K562 (cell line): Measurements from ENCODE around the gene VWA3A. TPM values are rescaled to one million over a fixed set of nuclear protein-coding genes. Genes with fewer than 3 reads are reported as not detected.

ENCODE experiments used
- CBX1 ChIP-seq: sonication (generic); IDR thresholded peaks from 2 replicates; pipeline ENCODE4 v1.6.1; 2016; ENCODE audit warnings: antibody characterized with exemption, low read depth, mild to moderate bottlenecking
- CHD4 ChIP-seq: fragments of 200-600 bp; sonication (generic); IDR thresholded peaks from 3 replicates; pipeline ENCODE4 v1.6.1; 2012; ENCODE audit warnings: low read depth, mild to moderate bottlenecking, mixed read lengths, low read length, inconsistent platforms; ENCODE audit not compliant: insufficient read depth, insufficient replicate concordance, poor library complexity, severe bottlenecking
- FUS ChIP-seq: fragments of 200-400 bp; formaldehyde crosslinking; optimal IDR thresholded peaks from 2 replicates; pipeline ENCODE3; 2017; ENCODE audit warnings: low read depth, low read length
- JUND ChIP-seq, 2 experiments: IDR thresholded peaks; 2 replicates in 1 of 2; 3 replicates in 1 of 2; pipeline ENCODE4 v1.6.1; 2011; ENCODE audit warnings: borderline replicate concordance in 2 of 2, low read depth in 2 of 2, low read length in 2 of 2, improper control_type of control experiment in 1 of 2, missing biosample characterization in 1 of 2, missing genetic modification characterization in 1 of 2, missing genetic modification reagents in 1 of 2
- NCOA1 ChIP-seq: fragments of 450-650 bp; IDR thresholded peaks from 2 replicates; pipeline ENCODE4 v1.6.1; 2016; ENCODE audit warnings: low read depth
- NELFE ChIP-seq: IDR thresholded peaks from 2 replicates; pipeline ENCODE4 v1.6.1; 2011; ENCODE audit warnings: mild to moderate bottlenecking; ENCODE audit not compliant: insufficient read depth, insufficient read length
- NR2C1 ChIP-seq, 2 experiments: fragments of 450-650 bp; IDR thresholded peaks; 2 replicates each; pipeline ENCODE4 v1.6.1; 2017; ENCODE audit warnings: mild to moderate bottlenecking in 2 of 2, antibody characterized with exemption in 1 of 2, inconsistent platforms in 1 of 2, missing compliant biosample characterization in 1 of 2, missing genetic modification characterization in 1 of 2
- RBM17 ChIP-seq: fragments of 200-400 bp; formaldehyde crosslinking; IDR thresholded peaks from 2 replicates; pipeline ENCODE4 v1.6.1; 2017; ENCODE audit warnings: low read depth, mild to moderate bottlenecking, low read length, borderline replicate concordance
- RFX7 ChIP-seq: fragments of 250-450 bp; sonication (Bioruptor Pico); IDR thresholded peaks from 2 replicates; pipeline ENCODE4 v1.5.1; 2021; ENCODE audit warnings: mild to moderate bottlenecking
- SIN3A ChIP-seq, 2 experiments: fragments of 150-350 bp in 1 of 2; IDR thresholded peaks; 2 replicates each; pipeline ENCODE4 v1.6.1; 2011 to 2016; ENCODE audit warnings: borderline replicate concordance in 2 of 2, low read depth in 2 of 2, low read length in 2 of 2, mild to moderate bottlenecking in 2 of 2, moderate library complexity in 2 of 2; ENCODE audit not compliant: control insufficient read depth in 1 of 2
- SMAD1 ChIP-seq: fragments of 150-350 bp; IDR thresholded peaks from 2 replicates; pipeline ENCODE4 v1.6.1; 2014; ENCODE audit warnings: low read length, low read depth; ENCODE audit not compliant: partially characterized antibody
- SMARCE1 ChIP-seq: fragments of 450-650 bp; IDR thresholded peaks from 2 replicates; pipeline ENCODE4 v1.7.1; 2016; ENCODE audit warnings: mild to moderate bottlenecking
- TAF15 ChIP-seq: fragments of 200-400 bp; formaldehyde crosslinking; IDR thresholded peaks from 2 replicates; pipeline ENCODE4 v1.6.1; 2017; ENCODE audit warnings: mild to moderate bottlenecking, low read depth, low read length, moderate library complexity
- TGIF2 ChIP-seq: sonication (generic); formaldehyde crosslinking; IDR thresholded peaks from 2 replicates; pipeline ENCODE4 v1.8.1; 2022; ENCODE audit warnings: mild to moderate bottlenecking, missing genetic modification reagents, moderate library complexity
- XRCC5 ChIP-seq: fragments of 200-400 bp; formaldehyde crosslinking; IDR thresholded peaks from 2 replicates; pipeline ENCODE4 v1.6.1; 2017; ENCODE audit warnings: low read depth, mild to moderate bottlenecking, low read length
- ZNF174 ChIP-seq: fragments of 250-450 bp; sonication (Bioruptor Pico); IDR thresholded peaks from 2 replicates; pipeline ENCODE4 v1.4.0; 2020; ENCODE audit warnings: mild to moderate bottlenecking
- ZNF23 ChIP-seq: fragments of 250-450 bp; sonication (Bioruptor Pico); IDR thresholded peaks from 2 replicates; pipeline ENCODE4 v1.4.0; 2020; ENCODE audit warnings: mild to moderate bottlenecking
- ZNF551 ChIP-seq: fragments of 250-450 bp; sonication (Bioruptor Pico); IDR thresholded peaks from 2 replicates; pipeline ENCODE4 v1.5.0; 2021; ENCODE audit warnings: mild to moderate bottlenecking, moderate library complexity
- ZNF644 ChIP-seq: fragments of 200-800 bp; sonication (Bioruptor generic); IDR thresholded peaks from 2 replicates; pipeline ENCODE4 v1.6.1; 2016; ENCODE audit warnings: low read depth, missing genetic modification characterization, missing compliant biosample characterization
- ZNF717 ChIP-seq: fragments of 250-450 bp; sonication (Bioruptor Pico); IDR thresholded peaks from 2 replicates; pipeline ENCODE4 v1.5.0; 2021
- polyA plus RNA-seq, 8 experiments: library from polyadenylated mRNA; depleted of rRNA in 4 of 8; stranded (reverse) in 5 of 8; unstranded in 3 of 8; fragments of >200 nt; fragmentation: Nextera tagmentation in 2 of 8; fragmentation: Illumina TruSeq in 1 of 8; extraction: Ambion mirVana in 2 of 8; extraction: Trizol in 1 of 8; gene quantifications; 2 replicates each; pipeline versions ENCODE4 v1.2.1 to v1.2.3, GENCODE V29; 2011 to 2014; ENCODE audit warnings: inconsistent platforms in 1 of 8, missing spikeins in 1 of 8
- total RNA-seq, 7 experiments: library from RNA; depleted of rRNA in 6 of 7; stranded (reverse); fragments of >200 nt in 6 of 7; fragmentation: Illumina TruSeq in 2 of 7; extraction: Trizol in 2 of 7; gene quantifications; 2 replicates each; pipeline versions ENCODE4 v1.2.1 to v1.2.3, GENCODE V29; 2011 to 2021; ENCODE audit warnings: low replicate concordance in 1 of 7
- TF ChIP-seq, protein P1 (sequence below): IDR thresholded peaks from 3 replicates; pipeline ENCODE4 v1.6.1; 2011; ENCODE audit warnings: borderline replicate concordance, mild to moderate bottlenecking, moderate library complexity; ENCODE audit not compliant: insufficient read length; ENCODE audit errors: extremely low read depth
- TF ChIP-seq, protein P2 (sequence below): fragments of 450-650 bp; IDR thresholded peaks from 2 replicates; pipeline ENCODE4 v1.7.1; 2018; ENCODE audit warnings: mild to moderate bottlenecking, low read depth; ENCODE audit not compliant: partially characterized antibody

The VWA3A gene
- total and polyA plus RNA-seq, 9 of the 15 experiments (the other 6 are each of a cell fraction or from before 2014, with no cell fraction given): not detected

DNA sequence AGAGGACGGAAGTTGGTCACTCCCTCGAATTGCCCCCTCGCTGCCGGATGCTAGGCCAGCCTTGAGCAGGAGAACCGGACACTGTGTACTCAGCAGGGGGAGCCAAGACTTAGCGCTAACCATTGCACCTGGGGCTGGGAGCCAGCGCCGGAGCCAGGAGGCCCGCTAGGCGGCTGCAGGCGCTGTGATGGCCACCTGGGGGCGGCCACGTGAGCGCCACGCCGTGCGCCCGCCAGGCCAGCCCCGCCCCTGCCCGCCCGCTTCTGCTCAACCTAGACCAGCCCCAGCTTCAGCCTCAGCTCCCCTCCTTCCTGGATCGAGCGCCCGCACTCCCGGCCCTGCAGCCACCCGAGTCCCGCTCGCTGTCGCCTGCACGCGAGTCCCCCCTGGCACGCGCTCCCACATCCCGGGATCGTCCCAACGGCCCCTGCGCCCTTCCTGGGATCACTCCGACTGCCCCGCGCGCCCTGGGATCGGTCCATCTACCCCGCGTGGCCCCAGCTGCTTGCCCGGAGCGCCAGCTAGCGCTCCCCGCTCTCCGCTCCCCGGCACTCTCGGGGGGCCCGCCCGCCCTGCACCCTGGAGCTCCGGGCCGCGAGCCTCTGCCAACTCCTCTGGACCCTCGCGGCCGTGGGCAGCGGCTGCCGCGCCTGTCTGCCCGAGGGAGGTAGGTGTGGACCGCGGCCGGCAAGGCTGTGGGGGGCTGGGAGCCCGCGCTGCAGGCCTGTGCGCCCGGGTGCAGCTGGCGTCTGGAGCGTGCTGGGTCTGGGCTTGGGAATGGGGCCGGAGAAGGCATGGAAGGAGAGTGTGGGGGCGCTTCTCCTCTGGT lies 113.9 kb downstream of the VWA3A start, which contains the start of gene EEF2K (continued):
- TF ChIP-seq, protein P1, sequence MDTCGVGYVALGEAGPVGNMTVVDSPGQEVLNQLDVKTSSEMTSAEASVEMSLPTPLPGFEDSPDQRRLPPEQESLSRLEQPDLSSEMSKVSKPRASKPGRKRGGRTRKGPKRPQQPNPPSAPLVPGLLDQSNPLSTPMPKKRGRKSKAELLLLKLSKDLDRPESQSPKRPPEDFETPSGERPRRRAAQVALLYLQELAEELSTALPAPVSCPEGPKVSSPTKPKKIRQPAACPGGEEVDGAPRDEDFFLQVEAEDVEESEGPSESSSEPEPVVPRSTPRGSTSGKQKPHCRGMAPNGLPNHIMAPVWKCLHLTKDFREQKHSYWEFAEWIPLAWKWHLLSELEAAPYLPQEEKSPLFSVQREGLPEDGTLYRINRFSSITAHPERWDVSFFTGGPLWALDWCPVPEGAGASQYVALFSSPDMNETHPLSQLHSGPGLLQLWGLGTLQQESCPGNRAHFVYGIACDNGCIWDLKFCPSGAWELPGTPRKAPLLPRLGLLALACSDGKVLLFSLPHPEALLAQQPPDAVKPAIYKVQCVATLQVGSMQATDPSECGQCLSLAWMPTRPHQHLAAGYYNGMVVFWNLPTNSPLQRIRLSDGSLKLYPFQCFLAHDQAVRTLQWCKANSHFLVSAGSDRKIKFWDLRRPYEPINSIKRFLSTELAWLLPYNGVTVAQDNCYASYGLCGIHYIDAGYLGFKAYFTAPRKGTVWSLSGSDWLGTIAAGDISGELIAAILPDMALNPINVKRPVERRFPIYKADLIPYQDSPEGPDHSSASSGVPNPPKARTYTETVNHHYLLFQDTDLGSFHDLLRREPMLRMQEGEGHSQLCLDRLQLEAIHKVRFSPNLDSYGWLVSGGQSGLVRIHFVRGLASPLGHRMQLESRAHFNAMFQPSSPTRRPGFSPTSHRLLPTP: peak; percentile 52
- TF ChIP-seq CHD4: no peak
- TF ChIP-seq ZNF23 (CRISPR knock-in tag): no peak
- TF ChIP-seq SMAD1: peak; percentile 66
- no peak for TF ChIP-seq NR2C1 (IDR thresholded peaks at IDR 0.05)
- TF ChIP-seq NR2C1 (tag; IDR thresholded peaks at IDR 0.05): peak; percentile 61
- no peak for TF ChIP-seq TAF15
- TF ChIP-seq ZNF717: no peak
- TF ChIP-seq SMARCE1: no peak
- peak; percentile 42 for TF ChIP-seq FUS
- TF ChIP-seq TGIF2 (CRISPR knock-in tag): peak; percentile 74
- no peak; the same call in 1 of the 2 replicates for TF ChIP-seq ZNF644
- TF ChIP-seq CBX1: peak; percentile 68
- peak; percentile 77 for TF ChIP-seq JUND (IDR thresholded peaks at IDR 0.05; ENCODE audit: borderline replicate concordance, low read depth, low read length)
- TF ChIP-seq JUND (tag; IDR thresholded peaks at IDR 0.05; ENCODE audit: borderline replicate concordance, low read depth, low read length): peak; percentile 84; the same call in 1 of the 3 replicates
- peak; percentile 89 for TF ChIP-seq XRCC5
- no peak for TF ChIP-seq RBM17
- TF ChIP-seq NELFE: no peak
- no peak for TF ChIP-seq ZNF174 (CRISPR knock-in tag)
- TF ChIP-seq RFX7 (CRISPR knock-in tag): no peak
- no peak for TF ChIP-seq NCOA1
- TF ChIP-seq, protein P2, sequence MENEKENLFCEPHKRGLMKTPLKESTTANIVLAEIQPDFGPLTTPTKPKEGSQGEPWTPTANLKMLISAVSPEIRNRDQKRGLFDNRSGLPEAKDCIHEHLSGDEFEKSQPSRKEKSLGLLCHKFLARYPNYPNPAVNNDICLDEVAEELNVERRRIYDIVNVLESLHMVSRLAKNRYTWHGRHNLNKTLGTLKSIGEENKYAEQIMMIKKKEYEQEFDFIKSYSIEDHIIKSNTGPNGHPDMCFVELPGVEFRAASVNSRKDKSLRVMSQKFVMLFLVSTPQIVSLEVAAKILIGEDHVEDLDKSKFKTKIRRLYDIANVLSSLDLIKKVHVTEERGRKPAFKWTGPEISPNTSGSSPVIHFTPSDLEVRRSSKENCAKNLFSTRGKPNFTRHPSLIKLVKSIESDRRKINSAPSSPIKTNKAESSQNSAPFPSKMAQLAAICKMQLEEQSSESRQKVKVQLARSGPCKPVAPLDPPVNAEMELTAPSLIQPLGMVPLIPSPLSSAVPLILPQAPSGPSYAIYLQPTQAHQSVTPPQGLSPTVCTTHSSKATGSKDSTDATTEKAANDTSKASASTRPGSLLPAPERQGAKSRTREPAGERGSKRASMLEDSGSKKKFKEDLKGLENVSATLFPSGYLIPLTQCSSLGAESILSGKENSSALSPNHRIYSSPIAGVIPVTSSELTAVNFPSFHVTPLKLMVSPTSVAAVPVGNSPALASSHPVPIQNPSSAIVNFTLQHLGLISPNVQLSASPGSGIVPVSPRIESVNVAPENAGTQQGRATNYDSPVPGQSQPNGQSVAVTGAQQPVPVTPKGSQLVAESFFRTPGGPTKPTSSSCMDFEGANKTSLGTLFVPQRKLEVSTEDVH: peak; percentile 19
- TF ChIP-seq ZNF551: no peak
- TF ChIP-seq SIN3A (IDR thresholded peaks at IDR 0.05; ENCODE audit: borderline replicate concordance in 2 of 2, control insufficient read depth in 1 of 2, low read depth in 2 of 2, low read length in 2 of 2): peak; percentile 55 to 97; a peak in 3 of 4 replicates
